GM18508 (cell line): ENCODE data around the gene CFAP54.
"Not testable (repeated sequence)": the region's sequence is repeated elsewhere in the genome, so short reads cannot be mapped to it uniquely, and the experiment has no call there.

ENCODE experiments used
- ATAC-seq: cut with Tn5 transposase; IDR thresholded peaks from one replicate; pipeline ENCODE4 v1.9.1; 2021; ENCODE audit warnings: moderate number of reproducible peaks; ENCODE audit not compliant: insufficient read depth, unreplicated experiment

CFAP54 gene

DNA sequence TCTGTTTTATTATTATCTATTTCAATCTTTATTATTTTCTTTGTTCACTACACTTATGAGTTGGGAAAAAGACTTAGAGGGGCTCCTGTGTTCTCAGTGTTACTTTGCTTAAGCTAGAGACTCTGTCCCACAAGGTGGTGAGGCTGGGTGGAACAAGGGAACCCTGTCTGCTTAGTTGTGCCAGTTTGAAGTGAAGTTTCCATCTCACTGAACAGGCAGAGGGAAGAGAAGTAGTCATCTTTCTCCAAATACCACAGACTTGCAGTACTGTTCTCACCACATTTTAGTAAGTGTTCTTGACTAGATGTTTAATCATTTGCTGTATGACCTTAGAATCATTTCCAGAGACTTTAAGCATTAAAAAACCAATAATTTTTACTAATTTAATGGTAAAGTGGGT lies 222.0 kb downstream of the CFAP54 start:
- ATAC-seq = no peak

GRCh38 chr12:96714199-96714598 lies 224.8 kb downstream of the CFAP54 start:
- no peak for ATAC-seq

DNA sequence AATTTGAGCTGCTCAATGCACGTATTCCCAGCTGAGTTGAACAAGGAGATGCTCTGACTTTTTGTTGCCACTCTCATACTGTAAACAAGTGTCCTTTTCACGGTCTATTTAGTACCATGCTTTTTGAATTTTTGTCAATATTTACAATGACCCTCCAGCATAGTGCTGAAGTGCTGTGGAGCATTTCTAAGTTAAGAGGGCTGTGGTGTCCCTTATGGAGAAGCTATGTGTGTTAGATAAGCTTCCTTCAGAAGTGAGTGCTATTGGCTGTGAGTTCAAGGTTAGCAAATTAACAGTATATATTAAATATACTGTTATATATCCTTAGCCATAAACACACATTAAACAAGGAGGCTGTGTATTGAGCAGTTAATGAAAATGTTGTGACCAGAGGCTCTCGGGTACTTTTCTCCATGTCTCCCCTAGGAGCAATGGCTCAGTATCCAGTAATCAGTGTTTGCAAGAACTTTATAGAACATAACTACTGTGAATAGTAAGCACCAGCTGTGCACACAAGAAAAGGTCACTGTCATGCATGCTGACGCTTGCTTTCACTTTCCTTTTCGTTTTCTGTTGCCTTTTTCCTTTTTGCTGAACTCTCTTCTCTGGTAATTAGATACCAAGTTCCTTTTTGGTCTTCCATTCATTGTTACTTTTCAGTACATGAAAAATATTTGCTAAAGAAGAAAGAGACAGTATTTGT lies 230.4 kb downstream of the CFAP54 start:
- peak; percentile 95 for ATAC-seq

DNA sequence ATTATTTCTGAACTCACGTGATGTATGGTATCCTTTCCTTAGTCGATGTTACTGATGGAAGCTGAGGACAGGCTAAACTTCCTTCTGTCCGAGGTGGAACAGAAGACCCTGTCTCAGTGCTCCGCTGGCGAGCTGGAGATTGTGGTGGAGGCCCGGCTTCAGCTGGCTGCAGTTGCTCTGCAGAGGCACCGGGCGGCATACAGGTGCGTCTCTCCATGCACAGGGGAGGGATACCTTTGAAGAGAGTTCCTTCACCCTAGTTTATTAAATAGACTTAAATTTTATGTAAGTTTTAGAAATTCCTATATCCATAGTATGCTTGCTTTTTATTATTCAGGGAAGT lies 231.0 kb downstream of the CFAP54 start:
- peak; percentile 37 for ATAC-seq

- ATAC-seq = not testable (repeated sequence)
Measured at GRCh38 chr12:96729466-96729865, 240.1 kb downstream of the CFAP54 start.

DNA sequence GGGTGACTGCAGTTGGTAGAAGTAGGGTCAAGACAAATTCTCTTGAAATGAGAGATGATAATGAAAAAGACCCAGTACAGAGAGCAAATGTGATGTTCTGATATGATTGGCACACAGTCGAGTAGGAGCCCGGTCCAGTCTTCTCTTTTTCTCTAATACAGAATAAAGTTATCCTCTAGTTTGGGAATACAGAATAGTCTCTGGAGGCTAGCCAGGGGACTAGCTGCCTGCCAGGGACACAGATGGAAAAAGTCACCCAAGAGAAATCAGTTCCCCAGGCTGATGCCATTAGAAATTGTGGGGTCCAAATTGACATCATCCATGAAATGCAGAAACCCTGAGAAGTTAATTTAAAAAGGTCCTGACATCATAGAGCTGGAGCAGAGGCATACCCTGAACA lies 240.5 kb downstream of the CFAP54 start:
- ATAC-seq = no peak

GRCh38 chr12:96743606-96744005 lies 254.2 kb downstream of the CFAP54 start:
- ATAC-seq = no peak

DNA sequence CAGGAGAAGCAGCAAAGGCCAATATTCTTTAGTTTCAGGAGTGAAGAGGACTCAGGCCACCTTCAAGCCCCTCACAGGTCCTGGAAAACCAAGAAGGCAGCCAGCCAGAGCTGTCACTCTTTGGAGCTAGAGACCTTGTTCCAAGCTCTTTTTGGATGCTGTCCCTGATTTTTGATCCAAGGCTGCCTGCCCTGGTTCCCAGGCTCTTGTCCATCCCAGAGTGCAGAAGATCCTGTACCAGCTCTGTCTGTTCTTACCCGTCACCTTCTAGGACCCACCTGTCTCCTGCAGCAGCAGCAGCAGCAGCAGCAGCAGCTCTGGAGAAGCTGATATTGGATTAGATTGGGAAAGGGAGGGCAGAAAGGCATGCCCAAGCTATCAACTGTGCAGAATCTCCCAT lies 260.6 kb downstream of the CFAP54 start:
- ATAC-seq = no peak

DNA sequence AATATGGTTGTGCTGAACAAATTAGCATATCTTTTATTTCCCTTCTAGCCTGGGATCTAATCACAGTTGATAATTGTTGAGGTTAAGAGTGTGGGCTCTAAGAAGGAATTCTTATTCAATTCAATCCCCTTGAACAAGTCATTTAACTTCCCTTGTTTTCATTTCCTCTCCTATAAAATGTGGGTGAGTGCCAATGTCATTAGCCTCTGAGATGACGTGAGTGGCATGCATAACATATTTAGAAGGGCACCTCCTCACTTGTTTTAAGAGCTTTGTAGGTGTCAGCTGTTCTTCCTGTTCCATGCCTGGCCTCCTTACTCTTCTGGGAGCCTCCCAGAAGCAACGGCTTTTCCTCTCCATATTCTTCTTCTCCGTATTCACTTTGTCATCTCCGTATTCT lies 262.2 kb downstream of the CFAP54 start:
- no peak for ATAC-seq

- ATAC-seq = no peak
Measured at GRCh38 chr12:96752211-96752610, 262.8 kb downstream of the CFAP54 start.

DNA sequence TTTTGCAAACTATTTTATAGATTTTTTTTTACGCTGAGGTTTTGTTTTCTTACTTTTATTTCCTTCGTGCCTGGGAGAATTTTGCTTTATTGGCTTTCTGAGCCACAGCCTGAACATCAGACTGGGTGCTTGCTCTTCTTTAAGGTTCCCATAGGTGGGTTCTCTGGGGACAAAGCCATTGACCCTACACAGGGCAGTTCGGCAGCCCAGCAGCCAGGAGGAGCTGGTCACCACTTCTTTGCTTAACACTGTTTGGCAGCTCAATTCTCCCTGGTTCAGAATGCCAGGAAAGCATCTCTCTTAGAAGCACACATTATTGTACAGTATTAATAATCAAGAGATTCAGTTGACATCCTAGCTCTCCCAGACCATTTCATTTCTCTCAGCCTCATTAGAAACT lies 276.9 kb downstream of the CFAP54 start:
- ATAC-seq = no peak

GRCh38 chr12:96769400-96769799 lies 280.0 kb downstream of the CFAP54 start:
- ATAC-seq = no peak

DNA sequence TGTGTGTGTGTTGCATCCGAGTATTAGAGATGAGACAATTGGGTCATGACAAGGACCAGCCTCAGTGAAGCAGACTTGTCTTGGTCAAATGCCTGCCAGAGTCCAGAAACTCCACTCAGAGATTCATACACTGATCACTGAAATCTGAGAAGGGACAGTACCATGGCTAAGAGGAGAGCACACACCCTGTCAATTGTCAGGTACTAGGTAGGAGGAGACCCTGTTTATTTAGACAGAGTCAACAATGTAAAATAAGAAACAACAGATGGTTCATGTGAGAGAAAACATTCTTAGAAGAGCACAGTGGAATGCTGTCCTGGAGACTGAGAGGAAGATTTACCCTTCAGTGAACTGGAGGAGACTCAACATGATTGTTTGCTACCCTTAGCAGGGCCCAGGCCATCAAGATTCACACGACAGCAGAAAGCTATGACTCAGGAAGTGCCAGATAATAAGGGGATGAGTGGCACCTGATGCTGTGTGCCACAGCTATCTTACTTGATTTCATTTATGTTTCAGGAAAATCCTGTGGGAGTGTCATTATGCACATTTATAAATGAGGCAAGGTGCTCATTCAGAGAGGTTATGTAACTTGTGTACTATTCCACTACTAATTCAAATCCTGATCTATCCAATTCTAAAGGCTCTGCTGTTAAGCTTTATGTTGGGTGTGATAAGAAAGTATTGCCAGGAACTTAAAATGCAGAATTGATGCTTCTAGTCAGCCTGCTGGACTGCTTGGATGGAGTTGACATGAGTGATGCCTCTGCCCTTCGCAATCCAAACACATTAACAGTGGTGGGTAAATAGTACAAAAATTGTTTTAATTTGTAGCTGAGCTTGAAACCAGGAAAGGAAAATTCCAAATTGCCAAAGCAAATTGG lies 281.1 kb downstream of the CFAP54 start:
- ATAC-seq = no peak

DNA sequence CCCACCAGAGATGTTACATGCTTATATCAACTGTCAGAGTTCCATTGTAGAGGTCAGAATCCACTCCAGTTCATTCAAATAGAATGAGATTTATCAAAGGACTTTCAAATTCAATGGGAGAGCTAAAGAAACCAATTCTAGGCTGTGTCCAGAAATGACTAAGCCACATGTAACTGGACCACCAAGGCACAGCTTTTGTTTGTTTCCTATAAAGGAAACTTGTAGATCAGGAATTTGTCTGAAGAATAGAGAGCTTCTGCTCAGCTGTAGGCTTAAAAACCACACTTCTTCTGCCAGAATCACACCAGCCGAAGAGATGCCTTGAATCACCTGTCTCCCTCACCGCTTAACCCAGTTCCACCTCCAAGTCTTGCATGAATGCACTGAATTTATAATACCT lies 283.7 kb downstream of the CFAP54 start:
- ATAC-seq = no peak

- ATAC-seq = no peak
Measured at GRCh38 chr12:96774496-96775256, 285.3 kb downstream of the CFAP54 start.

DNA sequence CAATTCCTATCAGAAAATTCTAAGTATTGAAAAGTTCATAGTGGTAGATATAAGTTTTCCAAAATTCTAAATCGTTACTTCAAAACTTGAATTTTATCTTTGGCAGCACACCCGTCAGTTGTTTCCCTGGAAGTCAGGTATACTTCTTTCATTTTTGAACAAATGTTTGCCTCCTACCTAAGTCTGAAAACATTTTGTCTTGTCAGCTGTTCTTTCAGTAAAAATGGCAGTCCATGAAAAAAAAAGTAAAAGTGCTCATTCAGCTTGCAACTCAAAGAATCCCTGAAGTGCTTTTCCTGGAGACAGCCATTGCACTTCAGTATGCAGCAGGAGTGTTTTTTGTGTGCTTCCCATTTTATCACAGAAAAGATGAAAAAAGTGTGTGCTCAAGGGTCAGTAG lies 287.5 kb downstream of the CFAP54 start:
- no peak for ATAC-seq

GRCh38 chr12:96780330-96780729 lies 291.0 kb downstream of the CFAP54 start:
- ATAC-seq = no peak

DNA sequence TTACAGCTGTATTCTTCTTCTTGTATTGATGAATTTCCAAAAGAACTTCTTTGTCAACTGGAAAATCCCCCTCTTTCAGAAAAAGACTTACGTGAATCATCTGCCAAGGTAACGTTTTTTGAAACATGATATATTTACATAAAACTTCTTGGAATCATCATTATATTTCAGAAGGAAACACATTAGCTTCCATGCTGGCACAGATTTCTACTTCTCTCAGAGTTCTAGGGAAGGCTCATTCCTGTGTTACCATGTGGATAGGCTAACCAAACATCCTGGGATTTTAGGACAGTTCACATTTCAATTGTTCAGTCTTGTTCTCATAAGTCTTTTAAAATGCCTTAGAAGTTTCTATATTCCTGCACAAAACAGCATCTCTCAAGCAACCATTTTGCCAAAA lies 297.4 kb downstream of the CFAP54 start:
- no peak for ATAC-seq

DNA sequence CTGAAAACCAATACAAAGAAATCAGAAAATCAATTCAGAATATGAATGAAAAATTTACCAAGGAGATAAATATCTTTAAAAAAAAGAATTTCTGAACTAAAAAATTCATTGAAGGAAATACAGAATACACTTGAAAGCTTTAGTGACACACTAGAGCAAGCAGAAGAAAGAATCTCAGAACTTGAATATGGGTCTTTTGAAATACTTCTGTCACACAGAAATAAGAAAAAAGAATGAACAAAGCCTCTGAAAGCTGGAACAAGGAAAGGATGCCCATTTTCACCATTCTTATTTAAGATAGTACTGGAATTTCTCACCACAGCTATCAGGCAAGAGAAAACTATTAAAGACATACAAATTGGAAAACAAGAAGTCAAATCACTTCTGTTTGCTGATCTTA lies 314.6 kb downstream of the CFAP54 start:
- no peak for ATAC-seq

GRCh38 chr12:96806272-96806671 lies 316.9 kb downstream of the CFAP54 start:
- ATAC-seq = no peak

GRCh38 chr12:96807741-96808140 lies 318.4 kb downstream of the CFAP54 start:
- no peak for ATAC-seq
